Measurements from ENCODE around the gene SMURF1.
A peak's percentile ranks its signal among the peaks of the same experiment; 100 is the strongest.
"Not testable (repeated sequence)": the region's sequence is repeated elsewhere in the genome, so short reads cannot be mapped to it uniquely, and the experiment has no call there.

The SMURF1 gene

GRCh38 chr7:99104631-99105030 is 39.3 kb downstream of the SMURF1 start:
- no peak for DNase-seq (ENCODE audit: low read depth)
- Histone ChIP-seq H3K27me3 (replicated peaks; ENCODE audit: control insufficient read depth, insufficient read depth, low read length) (no peaks in the 10 kb centered on the region), H3K4me1 (ENCODE audit: control insufficient read depth, insufficient read depth, low read length) (peaks cover 62% of the 10 kb centered on the region), H3K36me3 (ENCODE audit: control insufficient read depth, insufficient read depth, low read length, severe bottlenecking) (no peaks in the 10 kb centered on the region), H3K9ac (ENCODE audit: low read length) (no peak overlapping the region), H3K4me3 (ENCODE audit: low read length) (no peak overlapping the region), H3K9me3 (ENCODE audit: control insufficient read depth, low read length) (no peaks in the 10 kb centered on the region)

DNA sequence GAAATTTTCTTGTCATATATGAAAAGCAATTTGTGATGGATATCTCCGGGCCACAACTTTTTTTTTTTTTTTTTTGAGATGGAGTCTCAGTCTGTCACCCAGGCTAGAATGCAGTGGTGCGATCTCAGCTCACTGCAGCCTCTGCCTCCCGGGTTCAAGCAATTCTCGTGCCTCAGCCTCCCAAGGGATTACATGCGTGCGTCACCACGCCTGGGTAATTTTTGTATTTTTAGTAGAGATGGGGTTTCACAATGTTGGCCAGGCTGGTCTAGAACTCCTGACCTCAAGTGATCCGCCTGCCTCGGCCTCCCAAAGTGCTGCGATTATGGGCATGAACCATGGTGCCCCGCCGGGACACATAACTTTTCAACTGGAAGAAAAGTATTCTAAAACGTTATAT is 40.1 kb downstream of the SMURF1 start:
- H3K36me3 ChIP-seq (ENCODE audit: control insufficient read depth, insufficient read depth, low read length, severe bottlenecking); DNase-seq (ENCODE audit: low read depth); H3K9me3 ChIP-seq (ENCODE audit: control insufficient read depth, low read length); H3K27me3 ChIP-seq (replicated peaks; ENCODE audit: control insufficient read depth, insufficient read depth, low read length); H3K4me3 ChIP-seq (ENCODE audit: low read length); H3K9ac ChIP-seq (ENCODE audit: low read length): not testable (repeated sequence)
- peaks cover 62% of the 10 kb centered on the region for H3K4me1 ChIP-seq (ENCODE audit: control insufficient read depth, insufficient read depth, low read length)

DNA sequence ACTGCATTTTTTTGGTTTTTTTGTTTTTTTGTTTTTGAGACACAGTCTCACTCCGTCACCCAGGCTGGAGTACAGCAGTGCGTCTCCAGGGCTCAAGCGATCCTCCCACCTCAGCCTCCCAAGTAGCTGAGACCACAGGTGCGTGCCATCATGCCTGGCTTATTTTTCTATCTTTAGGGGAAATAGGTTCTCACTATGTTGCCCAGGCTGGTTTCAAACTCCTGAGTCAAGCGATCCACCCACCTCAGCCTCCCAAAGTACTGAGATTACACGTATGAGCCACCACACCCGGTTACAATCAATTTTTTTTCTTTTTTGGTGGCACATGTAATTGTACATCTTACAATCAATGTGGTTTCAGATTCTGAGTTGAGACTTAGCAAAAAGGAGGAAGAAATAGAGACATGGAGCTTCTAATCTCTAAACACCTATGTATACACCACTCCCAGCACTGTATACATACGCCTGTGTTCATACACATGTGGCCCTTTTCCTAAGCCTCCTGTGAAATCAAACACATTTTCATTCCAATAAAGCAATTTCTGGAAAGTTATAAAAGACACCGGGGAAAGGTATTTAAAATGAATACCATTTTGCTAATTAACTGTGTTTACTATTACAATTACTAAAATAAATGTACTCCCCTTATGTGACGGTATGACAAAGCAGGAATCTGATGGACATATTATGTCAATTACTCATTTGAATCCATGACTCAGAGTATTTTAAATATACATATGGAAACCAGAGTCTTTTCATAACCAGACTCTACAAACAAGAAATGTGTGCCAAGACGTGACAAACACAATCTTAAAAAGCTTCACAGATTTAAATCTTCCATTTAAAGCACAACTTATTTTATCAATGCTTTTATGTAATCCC is 40.9 kb downstream of the SMURF1 start:
- no peaks in the 10 kb centered on the region for H3K9me3 ChIP-seq (ENCODE audit: control insufficient read depth, low read length)
- DNase-seq (ENCODE audit: low read depth): peak; percentile 88
- no peak overlapping the region for H3K9ac ChIP-seq (ENCODE audit: low read length)
- H3K27me3 ChIP-seq (replicated peaks; ENCODE audit: control insufficient read depth, insufficient read depth, low read length): no peaks in the 10 kb centered on the region
- H3K4me3 ChIP-seq (ENCODE audit: low read length): no peak overlapping the region
- H3K4me1 ChIP-seq (ENCODE audit: control insufficient read depth, insufficient read depth, low read length): peaks cover 63% of the 10 kb centered on the region
- H3K36me3 ChIP-seq (ENCODE audit: control insufficient read depth, insufficient read depth, low read length, severe bottlenecking): no peaks in the 10 kb centered on the region

DNA sequence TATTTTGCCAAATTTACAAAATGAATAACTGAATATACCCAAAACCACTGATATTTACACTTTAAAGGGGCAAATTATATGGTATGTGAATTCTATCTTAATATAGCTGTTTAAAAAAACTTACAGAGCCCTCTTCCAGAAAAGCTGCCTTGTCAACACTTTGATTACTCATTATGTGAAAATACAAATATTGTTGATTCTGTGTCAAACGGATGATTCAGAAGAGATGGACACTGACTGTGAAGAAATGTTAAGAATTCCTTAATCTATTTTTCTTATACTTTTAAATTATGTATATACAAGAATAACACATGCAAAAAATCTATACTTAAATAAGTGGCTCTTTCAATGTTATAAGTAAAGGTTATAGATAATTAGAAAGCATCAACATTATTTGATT is 41.5 kb downstream of the SMURF1 start:
- no peak overlapping the region for H3K9ac ChIP-seq (ENCODE audit: low read length)
- no peaks in the 10 kb centered on the region for H3K27me3 ChIP-seq (replicated peaks; ENCODE audit: control insufficient read depth, insufficient read depth, low read length)
- H3K36me3 ChIP-seq (ENCODE audit: control insufficient read depth, insufficient read depth, low read length, severe bottlenecking): no peaks in the 10 kb centered on the region
- H3K9me3 ChIP-seq (ENCODE audit: control insufficient read depth, low read length): no peaks in the 10 kb centered on the region
- H3K4me3 ChIP-seq (ENCODE audit: low read length): no peak overlapping the region
- DNase-seq (ENCODE audit: low read depth): no peak
- H3K4me1 ChIP-seq (ENCODE audit: control insufficient read depth, insufficient read depth, low read length): peaks cover 64% of the 10 kb centered on the region

- not testable (repeated sequence) for H3K4me3 ChIP-seq (ENCODE audit: low read length); H3K36me3 ChIP-seq (ENCODE audit: control insufficient read depth, insufficient read depth, low read length, severe bottlenecking); DNase-seq (ENCODE audit: low read depth); H3K9ac ChIP-seq (ENCODE audit: low read length); H3K27me3 ChIP-seq (replicated peaks; ENCODE audit: control insufficient read depth, insufficient read depth, low read length); H3K9me3 ChIP-seq (ENCODE audit: control insufficient read depth, low read length)
- H3K4me1 ChIP-seq (ENCODE audit: control insufficient read depth, insufficient read depth, low read length): peaks cover 64% of the 10 kb centered on the region
These were observed 42.4 kb downstream of the SMURF1 start for GRCh38 chr7:99101516-99101915.

GRCh38 chr7:99099499-99100077 is 44.3 kb downstream of the SMURF1 start:
- Histone ChIP-seq H3K9ac (ENCODE audit: low read length) (peak overlapping the region; percentile 55), H3K4me3 (ENCODE audit: low read length) (peak overlapping the region; percentile 71), H3K36me3 (ENCODE audit: control insufficient read depth, insufficient read depth, low read length, severe bottlenecking) (no peaks in the 10 kb centered on the region), H3K4me1 (ENCODE audit: control insufficient read depth, insufficient read depth, low read length) (peaks cover 61% of the 10 kb centered on the region), H3K27me3 (replicated peaks; ENCODE audit: control insufficient read depth, insufficient read depth, low read length) (no peaks in the 10 kb centered on the region), H3K9me3 (ENCODE audit: control insufficient read depth, low read length) (no peaks in the 10 kb centered on the region)
- no peak for DNase-seq (ENCODE audit: low read depth)

- no peaks in the 10 kb centered on the region for H3K9me3 ChIP-seq (ENCODE audit: control insufficient read depth, low read length)
- no peaks in the 10 kb centered on the region for H3K27me3 ChIP-seq (replicated peaks; ENCODE audit: control insufficient read depth, insufficient read depth, low read length)
- peak; percentile 62 for DNase-seq (ENCODE audit: low read depth)
- peak overlapping the region; percentile 71 for H3K4me3 ChIP-seq (ENCODE audit: low read length)
- no peaks in the 10 kb centered on the region for H3K36me3 ChIP-seq (ENCODE audit: control insufficient read depth, insufficient read depth, low read length, severe bottlenecking)
- peak overlapping the region; percentile 80 for H3K9ac ChIP-seq (ENCODE audit: low read length)
- peaks cover 67% of the 10 kb centered on the region for H3K4me1 ChIP-seq (ENCODE audit: control insufficient read depth, insufficient read depth, low read length)
These were observed 44.9 kb downstream of the SMURF1 start for GRCh38 chr7:99098824-99099498.

DNA sequence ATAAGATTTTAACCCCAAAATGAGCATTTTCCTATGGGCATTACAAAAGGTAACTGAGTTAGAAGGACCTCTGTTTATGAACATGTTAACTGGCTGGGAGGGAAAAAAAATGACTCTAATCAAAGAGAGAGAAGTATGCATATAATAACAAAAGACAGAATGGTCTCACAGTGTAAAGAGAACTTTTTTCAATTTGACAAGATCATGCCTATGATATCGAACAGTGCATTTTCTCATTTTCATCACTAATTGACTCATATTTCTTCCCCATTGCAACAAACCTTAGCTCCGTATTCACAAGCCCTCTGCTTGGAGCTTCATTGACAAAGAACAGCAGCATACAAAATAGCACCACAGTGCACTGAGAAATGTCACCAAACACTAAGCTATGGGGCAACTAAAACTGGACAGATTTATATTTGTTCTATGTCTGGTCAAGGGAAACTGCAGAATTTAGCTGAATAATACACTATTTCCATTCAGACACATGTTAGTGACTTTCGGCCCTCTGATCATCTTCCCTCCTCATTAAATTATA is 45.6 kb downstream of the SMURF1 start:
- Histone ChIP-seq H3K27me3 (replicated peaks; ENCODE audit: control insufficient read depth, insufficient read depth, low read length) (no peaks in the 10 kb centered on the region), H3K4me1 (ENCODE audit: control insufficient read depth, insufficient read depth, low read length) (peaks cover 64% of the 10 kb centered on the region), H3K9ac (ENCODE audit: low read length) (peak overlapping the region; percentile 80), H3K9me3 (ENCODE audit: control insufficient read depth, low read length) (no peaks in the 10 kb centered on the region), H3K36me3 (ENCODE audit: control insufficient read depth, insufficient read depth, low read length, severe bottlenecking) (no peaks in the 10 kb centered on the region), H3K4me3 (ENCODE audit: low read length) (peak overlapping the region; percentile 71)
- DNase-seq (ENCODE audit: low read depth): no peak

DNA sequence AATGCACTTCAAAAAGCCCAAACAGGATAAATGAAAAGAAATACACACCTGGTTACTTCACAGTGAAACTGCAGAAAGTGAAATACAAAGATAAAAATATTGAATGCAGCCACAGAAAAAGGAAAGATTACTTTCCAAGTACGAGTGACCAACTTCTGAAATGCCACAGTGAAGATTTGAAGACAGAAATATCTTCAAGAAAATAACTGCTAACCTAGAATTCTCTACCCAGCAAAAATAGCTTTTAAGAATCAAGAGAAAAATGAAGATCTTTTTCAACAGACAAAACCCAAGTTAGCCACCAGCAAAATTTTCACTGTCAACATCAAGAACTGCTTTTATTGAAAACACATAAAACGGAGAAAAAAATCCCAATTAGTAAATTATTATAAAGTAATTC is 46.2 kb downstream of the SMURF1 start:
- Histone ChIP-seq H3K36me3 (ENCODE audit: control insufficient read depth, insufficient read depth, low read length, severe bottlenecking) (no peaks in the 10 kb centered on the region), H3K4me3 (ENCODE audit: low read length) (no peak overlapping the region), H3K9ac (ENCODE audit: low read length) (peak overlapping the region; percentile 80), H3K9me3 (ENCODE audit: control insufficient read depth, low read length) (no peaks in the 10 kb centered on the region), H3K4me1 (ENCODE audit: control insufficient read depth, insufficient read depth, low read length) (peaks cover 58% of the 10 kb centered on the region), H3K27me3 (replicated peaks; ENCODE audit: control insufficient read depth, insufficient read depth, low read length) (no peaks in the 10 kb centered on the region)
- DNase-seq (ENCODE audit: low read depth): no peak

- H3K9ac ChIP-seq (ENCODE audit: low read length): no peak overlapping the region
- H3K9me3 ChIP-seq (ENCODE audit: control insufficient read depth, low read length): no peaks in the 10 kb centered on the region
- no peaks in the 10 kb centered on the region for H3K36me3 ChIP-seq (ENCODE audit: control insufficient read depth, insufficient read depth, low read length, severe bottlenecking)
- no peaks in the 10 kb centered on the region for H3K27me3 ChIP-seq (replicated peaks; ENCODE audit: control insufficient read depth, insufficient read depth, low read length)
- DNase-seq (ENCODE audit: low read depth): no peak
- H3K4me1 ChIP-seq (ENCODE audit: control insufficient read depth, insufficient read depth, low read length): peaks cover 47% of the 10 kb centered on the region
- no peak overlapping the region for H3K4me3 ChIP-seq (ENCODE audit: low read length)
These were observed 47.6 kb downstream of the SMURF1 start for GRCh38 chr7:99096124-99096887.

Measured in adipocyte (in vitro differentiated cells).